Chondrocyte (in vitro differentiated cells): ENCODE data around the gene CEP44. TPM values are rescaled to one million over a fixed set of nuclear protein-coding genes. Genes with fewer than 3 reads are reported as not detected.

ENCODE experiments used
- DNase-seq: peaks from one replicate; pipeline ENCODE4 v3.0.0; 2021; ENCODE audit warnings: mixed read lengths, low spot score
- H3K27ac Mint-ChIP-seq: one replicate; pipeline ENCODE4 v1.8.0; 2021; ENCODE audit warnings: mild to moderate bottlenecking, moderate library complexity, mixed read lengths; ENCODE audit not compliant: unreplicated experiment
- H3K27me3 Mint-ChIP-seq: 2 replicates; pipeline ENCODE4 v1.8.0; 2021; ENCODE audit warnings: low read depth, mixed read lengths
- H3K36me3 Mint-ChIP-seq: 2 replicates; pipeline ENCODE4 v1.8.0; 2021; ENCODE audit warnings: low read depth, mixed read lengths
- H3K4me1 Mint-ChIP-seq: 2 replicates; pipeline ENCODE4 v1.8.0; 2021; ENCODE audit warnings: low read depth, mild to moderate bottlenecking, mixed read lengths
- H3K4me3 Mint-ChIP-seq: one replicate; pipeline ENCODE4 v1.8.0; 2021; ENCODE audit warnings: mild to moderate bottlenecking, moderate library complexity, mixed read lengths; ENCODE audit not compliant: unreplicated experiment
- H3K9me3 Mint-ChIP-seq: 2 replicates; pipeline ENCODE4 v1.8.0; 2021; ENCODE audit warnings: low read depth, mixed read lengths
- CTCF ChIP-seq: fragments of 200-600 bp; sonication (generic); IDR thresholded peaks from 2 replicates; pipeline ENCODE4 v1.5.0; 2021; ENCODE audit warnings: antibody characterized with exemption, mild to moderate bottlenecking, moderate library complexity
- total RNA-seq: library from RNA; stranded (reverse); gene quantifications from 3 replicates; pipeline ENCODE4 v1.2.1, GENCODE V29; 2021

The CEP44 gene
- total RNA-seq, 1 donor from 2014 or later, result 8.7 TPM

DNA sequence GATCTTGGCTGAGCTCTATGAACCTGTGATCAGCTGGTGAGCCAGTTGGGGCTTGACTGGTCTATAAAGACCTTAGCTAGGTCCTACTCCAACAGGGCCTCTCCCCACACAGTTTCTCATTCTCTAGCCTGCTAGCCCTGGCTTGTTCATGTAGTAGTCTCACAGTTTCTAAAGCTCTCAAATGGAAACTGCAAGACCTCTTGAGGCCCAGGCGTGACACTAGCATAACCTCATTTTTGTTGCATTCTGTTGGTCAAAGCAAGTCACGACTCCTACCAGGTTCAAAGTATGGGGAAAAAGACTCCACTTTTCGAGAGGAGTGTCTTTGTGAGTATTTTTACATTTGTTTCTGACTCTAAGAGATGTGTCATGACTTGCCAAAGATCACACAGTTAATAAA, 50.9 kb downstream of the CEP44 start:
- H3K4me3 Mint-ChIP-seq, result no peak overlapping the region
- DNase-seq, result no peak

DNA sequence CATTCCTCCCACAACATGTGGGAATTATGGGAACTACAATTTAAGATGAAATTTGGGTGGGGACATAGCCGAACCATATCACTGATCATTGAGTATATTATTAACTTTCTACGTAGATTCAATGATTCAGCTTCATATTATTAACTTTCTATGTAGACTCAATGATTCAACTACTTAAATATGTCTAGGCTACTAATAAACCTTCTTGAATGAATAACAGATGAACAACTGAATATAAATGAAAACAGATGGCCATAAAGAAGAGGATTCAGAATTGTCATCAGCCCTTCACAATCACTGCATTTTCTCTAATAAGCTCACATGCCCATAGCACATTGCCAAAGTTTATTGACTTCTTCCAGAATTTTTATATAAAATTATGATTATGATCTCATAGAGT, 57.0 kb downstream of the CEP44 start:
- Mint-ChIP-seq H3K36me3 (no peaks in the 10 kb centered on the region), H3K4me1 (no peaks in the 10 kb centered on the region), H3K4me3 (no peak overlapping the region), H3K9me3 (peaks cover 7% of the 10 kb centered on the region), H3K27ac (no peak overlapping the region), H3K27me3 (peaks cover 18% of the 10 kb centered on the region)
- no peak for TF ChIP-seq CTCF
- no peak for DNase-seq

More for the DNA sequence above, 50.9 kb downstream of the CEP44 start:
- H3K27me3 Mint-ChIP-seq, result no peaks in the 10 kb centered on the region
- no peak overlapping the region for H3K27ac Mint-ChIP-seq
- no peaks in the 10 kb centered on the region for H3K36me3 Mint-ChIP-seq
- peaks cover 11% of the 10 kb centered on the region for H3K4me1 Mint-ChIP-seq
- H3K9me3 Mint-ChIP-seq, result no peaks in the 10 kb centered on the region
- TF ChIP-seq CTCF, result no peak

DNA sequence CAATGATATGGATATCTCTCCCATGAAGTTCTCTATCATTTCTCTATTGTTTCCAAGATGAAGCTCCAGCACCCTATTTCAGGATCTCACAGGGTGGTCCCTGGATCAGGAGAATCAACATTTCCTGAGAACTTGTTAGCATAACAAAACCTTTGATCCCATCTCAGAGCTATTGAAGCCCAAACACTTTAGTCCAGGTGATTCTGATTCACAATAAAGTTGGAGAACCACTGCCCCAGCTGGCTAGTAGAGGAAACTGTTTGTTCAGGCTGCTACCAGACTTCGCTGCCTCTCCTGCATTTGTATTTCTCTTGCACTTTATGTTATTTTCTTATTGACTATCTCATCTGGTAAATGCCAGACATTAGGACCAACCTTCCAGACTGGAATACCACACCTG, 65.4 kb downstream of the CEP44 start:
- Mint-ChIP-seq H3K9me3 (peaks cover 5% of the 10 kb centered on the region), H3K27me3 (peaks cover 55% of the 10 kb centered on the region), H3K4me3 (no peak overlapping the region), H3K27ac (no peak overlapping the region), H3K36me3 (no peaks in the 10 kb centered on the region), H3K4me1 (no peaks in the 10 kb centered on the region)
- no peak for TF ChIP-seq CTCF
- no peak for DNase-seq

- peaks cover 3% of the 10 kb centered on the region for H3K4me1 Mint-ChIP-seq
- no peaks in the 10 kb centered on the region for H3K9me3 Mint-ChIP-seq
- H3K4me3 Mint-ChIP-seq, result no peak overlapping the region
- peaks cover 45% of the 10 kb centered on the region for H3K27me3 Mint-ChIP-seq
- H3K36me3 Mint-ChIP-seq, result no peaks in the 10 kb centered on the region
- no peak overlapping the region for H3K27ac Mint-ChIP-seq
- DNase-seq, result no peak
- no peak for TF ChIP-seq CTCF
Observed at GRCh38 chr4:174352061-174352819, 68.5 kb downstream of the CEP44 start.

- Mint-ChIP-seq H3K4me3 (no peak overlapping the region), H3K27ac (no peak overlapping the region), H3K36me3 (no peaks in the 10 kb centered on the region), H3K9me3 (no peaks in the 10 kb centered on the region), H3K4me1 (peaks cover 3% of the 10 kb centered on the region), H3K27me3 (peaks cover 36% of the 10 kb centered on the region)
- no peak for TF ChIP-seq CTCF
- DNase-seq, result no peak
Observed at GRCh38 chr4:174357321-174357720, 73.6 kb downstream of the CEP44 start.
